NCI-H748 treated with DMSO at 0.1 percent for 48 hours (cell line): ENCODE measurements around the gene SLC25A48.

Experiments used
- DNase-seq: peaks from one replicate; lab custom pipeline; 2025; lab: John Stamatoyannopoulos, UW

SLC25A48 gene

GRCh38 chr5:135920199-135920598, 85.7 kb downstream of the SLC25A48 start:
- DNase-seq: no peak

- DNase-seq: no peak
Observed at GRCh38 chr5:135921388-135921787, 86.9 kb downstream of the SLC25A48 start.

GRCh38 chr5:135930029-135930948, 95.8 kb downstream of the SLC25A48 start:
- no peak for DNase-seq

- DNase-seq: no peak
Observed at GRCh38 chr5:135930949-135931295, 96.5 kb downstream of the SLC25A48 start.

- DNase-seq: no peak
Observed at GRCh38 chr5:135934939-135935338, 100.5 kb downstream of the SLC25A48 start.

- no peak for DNase-seq
Observed at GRCh38 chr5:135937245-135937911, 102.9 kb downstream of the SLC25A48 start.
